Fibroblast of lung (primary cell): ENCODE data around the gene TMEM120B. TPM values are rescaled to one million over a fixed set of nuclear protein-coding genes. Genes with fewer than 3 reads are reported as not detected.
"Not testable (repeated sequence)": the region's sequence is repeated elsewhere in the genome, so short reads cannot be mapped to it uniquely, and the experiment has no call there.

Experiments
- DNase-seq, 2 donors: peaks; one replicate each; pipeline versions ENCODE4 v3.0.0 to v3.0.0-alpha.2; 2010; ENCODE audit warnings: low read depth in 2 of 2
- H2AFZ ChIP-seq: 2 replicates; pipeline ENCODE4 v1.5.1; 2012; ENCODE audit warnings: low read length, control low read depth, inconsistent platforms
- H3K27ac ChIP-seq: 2 replicates; pipeline ENCODE4 v1.5.1; 2011; ENCODE audit warnings: low read length, control low read depth; ENCODE audit not compliant: insufficient read depth
- H3K27me3 ChIP-seq: 2 replicates; pipeline ENCODE4 v1.5.1; 2011; ENCODE audit warnings: mild to moderate bottlenecking, low read length; ENCODE audit not compliant: control insufficient read depth, insufficient read depth
- H3K36me3 ChIP-seq: 2 replicates; pipeline ENCODE4 v1.5.1; 2011; ENCODE audit warnings: low read length; ENCODE audit not compliant: control insufficient read depth, insufficient read depth
- H3K4me1 ChIP-seq: 2 replicates; pipeline ENCODE4 v1.5.1; 2011; ENCODE audit warnings: low read length; ENCODE audit not compliant: control insufficient read depth, insufficient read depth; ENCODE audit errors: extremely low read depth
- H3K4me2 ChIP-seq: 2 replicates; pipeline ENCODE4 v1.5.1; 2011; ENCODE audit warnings: low read length, control low read depth; ENCODE audit not compliant: insufficient read depth; ENCODE audit errors: extremely low read depth
- H3K4me3 ChIP-seq, 4 experiments: fragments of 200-600 bp in 1 of 4; sonication (generic) in 1 of 4; replicated peaks in 1 of 4; 2 replicates each; pipeline ENCODE4 v1.5.1; 2011 to 2016; ENCODE audit warnings: low read length in 4 of 4, low read depth in 3 of 4, mild to moderate bottlenecking in 3 of 4, control low read depth in 2 of 4, inconsistent platforms in 1 of 4, mixed read lengths in 1 of 4; ENCODE audit not compliant: insufficient read depth in 1 of 4; ENCODE audit errors: control extremely low read depth in 1 of 4
- H3K79me2 ChIP-seq: 2 replicates; pipeline ENCODE4 v1.5.1; 2012; ENCODE audit warnings: mild to moderate bottlenecking, low read length, inconsistent platforms; ENCODE audit not compliant: control insufficient read depth, insufficient read depth
- H3K9ac ChIP-seq: 2 replicates; pipeline ENCODE4 v1.5.1; 2011; ENCODE audit warnings: mild to moderate bottlenecking, low read length, control low read depth; ENCODE audit not compliant: insufficient read depth
- H3K9me3 ChIP-seq: 2 replicates; pipeline ENCODE4 v1.5.1; 2012; ENCODE audit warnings: low read depth, low read length; ENCODE audit not compliant: control insufficient read depth, insufficient read depth
- H4K20me1 ChIP-seq: 2 replicates; pipeline ENCODE4 v1.5.1; 2011; ENCODE audit warnings: low read length; ENCODE audit not compliant: control insufficient read depth, insufficient read depth; ENCODE audit errors: extremely low read depth
- EZH2 ChIP-seq: IDR thresholded peaks from 2 replicates; pipeline ENCODE4 v1.5.1; 2012; ENCODE audit warnings: low read length, control low read depth, mild to moderate bottlenecking; ENCODE audit errors: missing control alignments
- polyA minus RNA-seq: library from RNA; depleted of rRNA, polyadenylated mRNA; stranded (reverse); fragments of >200 nt; gene quantifications from 2 replicates; pipeline ENCODE4 v1.2.3, GENCODE V29; 2011; ENCODE audit warnings: low replicate concordance
- polyA plus RNA-seq, 2 donors: library from polyadenylated mRNA; depleted of rRNA in 1 of 2; stranded (reverse) in 1 of 2; unstranded in 1 of 2; fragments of >200 nt; gene quantifications; 2 replicates each; pipeline ENCODE4 v1.2.1, GENCODE V29; 2011 to 2012; ENCODE audit warnings: missing spikeins in 1 of 2
- total RNA-seq: library from RNA; depleted of rRNA; stranded (reverse); fragments of >200 nt; gene quantifications from 2 replicates; pipeline ENCODE4 v1.2.1, GENCODE V29; 2014
- TF ChIP-seq, protein P1 (sequence below), 2 donors: IDR thresholded peaks in 1 of 2; conservative IDR thresholded peaks in 1 of 2; 1 replicate in 1 of 2; 2 replicates in 1 of 2; pipeline ENCODE4 v1.5.1; 2011 to 2012; ENCODE audit warnings: low read length in 2 of 2, control low read depth in 1 of 2, inconsistent platforms in 1 of 2, low read depth in 1 of 2, mild to moderate bottlenecking in 1 of 2

TMEM120B gene
- total RNA-seq (6.2 and 8.6 TPM in 2 replicates), polyA plus RNA-seq (8.6 and 10.6 TPM in 2 replicates), polyA minus RNA-seq (33.3 and 83.8 TPM in 2 replicates)
- polyA plus RNA-seq (2012) = 7.7 and 8.6 TPM in 2 replicates

DNA sequence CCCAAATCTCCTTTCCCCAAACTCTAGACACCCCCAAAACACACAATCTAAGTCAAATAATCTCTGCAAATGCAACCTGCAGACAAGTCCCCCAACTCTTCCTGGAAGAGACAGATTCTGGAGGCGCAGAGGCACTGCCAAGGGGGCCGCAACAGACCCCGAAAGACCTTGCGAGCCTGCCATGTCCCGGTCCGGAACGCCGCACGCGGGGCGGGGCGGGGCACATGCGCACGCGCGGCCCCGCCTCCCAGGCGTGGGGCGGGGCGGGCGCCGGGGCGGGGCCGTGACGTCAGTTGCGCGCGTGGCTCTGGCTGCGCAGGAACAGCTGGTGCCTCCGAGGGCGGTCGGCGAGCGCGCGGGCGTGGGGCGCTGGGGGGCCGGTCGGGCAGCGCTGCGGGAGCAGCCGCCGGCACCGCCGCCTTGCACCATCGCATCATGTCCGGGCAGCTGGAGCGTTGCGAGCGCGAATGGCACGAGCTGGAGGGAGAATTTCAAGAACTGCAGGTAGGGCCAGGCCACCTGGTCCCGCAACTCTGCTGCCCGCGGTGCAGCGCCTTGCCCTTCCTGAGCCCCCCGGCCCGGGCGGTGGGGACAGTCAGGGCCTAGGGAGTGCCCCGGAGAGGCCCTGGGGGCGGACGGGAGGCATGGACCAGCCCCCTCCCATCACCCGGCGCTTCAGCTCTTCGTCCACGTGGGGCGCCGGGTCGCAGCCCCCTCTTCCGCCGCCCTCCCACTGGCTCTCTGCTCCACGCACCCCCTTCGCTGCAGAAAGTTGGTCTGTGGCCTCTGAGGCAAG, at the start of gene TMEM120B:
TMEM120B (plus strand) TSS at position 292 of the 796 bp plus-strand sequence; CDS start at position 436, 144 bp downstream.
- peaks cover 10% of the 10 kb centered on the region for H3K4me1 ChIP-seq
- H3K79me2 ChIP-seq = peaks cover 6% of the 10 kb centered on the region
- H3K27me3 ChIP-seq = no peaks in the 10 kb centered on the region
- no peaks in the 10 kb centered on the region for H3K9me3 ChIP-seq
- peak within 1 kb of the TSS; percentile 86 for H3K27ac ChIP-seq
- peak within 1 kb of the TSS; percentile 90 for H3K9ac ChIP-seq
- H3K36me3 ChIP-seq = no peaks in the 10 kb centered on the region
- TF ChIP-seq, protein P1, sequence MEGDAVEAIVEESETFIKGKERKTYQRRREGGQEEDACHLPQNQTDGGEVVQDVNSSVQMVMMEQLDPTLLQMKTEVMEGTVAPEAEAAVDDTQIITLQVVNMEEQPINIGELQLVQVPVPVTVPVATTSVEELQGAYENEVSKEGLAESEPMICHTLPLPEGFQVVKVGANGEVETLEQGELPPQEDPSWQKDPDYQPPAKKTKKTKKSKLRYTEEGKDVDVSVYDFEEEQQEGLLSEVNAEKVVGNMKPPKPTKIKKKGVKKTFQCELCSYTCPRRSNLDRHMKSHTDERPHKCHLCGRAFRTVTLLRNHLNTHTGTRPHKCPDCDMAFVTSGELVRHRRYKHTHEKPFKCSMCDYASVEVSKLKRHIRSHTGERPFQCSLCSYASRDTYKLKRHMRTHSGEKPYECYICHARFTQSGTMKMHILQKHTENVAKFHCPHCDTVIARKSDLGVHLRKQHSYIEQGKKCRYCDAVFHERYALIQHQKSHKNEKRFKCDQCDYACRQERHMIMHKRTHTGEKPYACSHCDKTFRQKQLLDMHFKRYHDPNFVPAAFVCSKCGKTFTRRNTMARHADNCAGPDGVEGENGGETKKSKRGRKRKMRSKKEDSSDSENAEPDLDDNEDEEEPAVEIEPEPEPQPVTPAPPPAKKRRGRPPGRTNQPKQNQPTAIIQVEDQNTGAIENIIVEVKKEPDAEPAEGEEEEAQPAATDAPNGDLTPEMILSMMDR (conservative IDR thresholded peaks at IDR 0.05 in 1 of 2, IDR thresholded peaks at IDR 0.05 in 1 of 2; ENCODE audit: low read depth in 1 of 2, low read length in 2 of 2) = no peak
- TF ChIP-seq EZH2 = no peak
- H4K20me1 ChIP-seq = no peaks in the 10 kb centered on the region
- H3K4me2 ChIP-seq = peak within 1 kb of the TSS; percentile 98
- peak within 1 kb of the TSS; percentile 66 to 95 (median 84) for H3K4me3 ChIP-seq
- peak; percentile 63 to 71 for DNase-seq
- peak within 1 kb of the TSS; percentile 77 for H2AFZ ChIP-seq

DNA sequence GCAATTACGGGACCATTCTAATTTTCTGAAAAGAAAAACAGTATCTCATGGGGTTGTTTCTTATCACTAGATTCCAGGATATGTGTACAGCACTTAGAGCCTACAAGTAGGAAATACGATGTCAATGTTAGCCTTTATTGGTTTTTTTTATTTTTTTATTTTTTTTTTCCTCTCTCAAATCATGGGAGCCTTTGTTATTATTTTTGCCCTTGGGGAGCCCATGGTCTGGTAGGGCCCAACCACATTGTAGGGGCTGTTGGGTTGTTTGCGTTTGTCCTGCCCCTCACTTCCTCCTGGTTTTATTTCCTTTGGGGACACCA, 49.0 kb upstream of the TMEM120B start:
- H3K4me2 ChIP-seq = no peak overlapping the region
- TF ChIP-seq, protein P1 (conservative IDR thresholded peaks at IDR 0.05 in 1 of 2, IDR thresholded peaks at IDR 0.05 in 1 of 2; ENCODE audit: low read depth in 1 of 2, low read length in 2 of 2) = no peak
- no peak for TF ChIP-seq EZH2
- H3K4me1 ChIP-seq = no peaks in the 10 kb centered on the region
- no peaks in the 10 kb centered on the region for H3K79me2 ChIP-seq
- DNase-seq = no peak
- H3K36me3 ChIP-seq = no peaks in the 10 kb centered on the region
- H3K4me3 ChIP-seq = no peak overlapping the region
- no peaks in the 10 kb centered on the region for H3K27me3 ChIP-seq
- H3K9ac ChIP-seq = no peak overlapping the region
- no peaks in the 10 kb centered on the region for H3K9me3 ChIP-seq
- no peak overlapping the region for H3K27ac ChIP-seq
- H4K20me1 ChIP-seq = no peaks in the 10 kb centered on the region
- no peak overlapping the region for H2AFZ ChIP-seq

DNA sequence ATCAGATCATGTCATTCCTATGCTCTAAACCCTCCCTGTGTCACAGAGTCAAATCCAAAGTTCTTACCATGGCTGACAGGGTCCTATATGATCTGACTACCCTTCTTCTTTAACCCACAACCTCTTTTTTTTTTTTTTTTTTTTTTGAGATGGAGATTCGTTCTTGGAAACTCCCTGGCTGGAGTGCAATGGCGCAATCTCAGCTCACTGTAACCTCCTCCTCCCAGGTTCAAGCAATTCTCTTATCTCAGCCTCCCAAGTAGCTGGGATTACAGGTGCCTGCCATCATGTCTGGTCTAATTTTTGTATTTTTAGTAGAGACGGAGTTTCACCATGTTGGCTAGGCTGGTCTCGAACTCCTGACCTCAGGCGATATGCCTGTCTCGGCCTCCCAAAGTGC, 45.7 kb upstream of the TMEM120B start:
- DNase-seq, H3K9ac ChIP-seq, H2AFZ ChIP-seq, H4K20me1 ChIP-seq, H3K4me3 ChIP-seq, H3K27ac ChIP-seq, H3K4me2 ChIP-seq, H3K4me1 ChIP-seq, H3K9me3 ChIP-seq, H3K79me2 ChIP-seq, H3K27me3 ChIP-seq, H3K36me3 ChIP-seq: not testable (repeated sequence)
